AG09319 (cell line): ENCODE data around the gene PRM1.

Experiments
- DNase-seq: peaks from one replicate; pipeline ENCODE4 v3.0.0-alpha.2; 2010; ENCODE audit warnings: low read depth; ENCODE audit errors: extremely low read depth
- CTCF ChIP-seq: IDR thresholded peaks from 2 replicates; pipeline ENCODE4 v1.5.1; 2011; ENCODE audit warnings: low read depth, mild to moderate bottlenecking, inconsistent platforms, low read length, moderate library complexity

The PRM1 gene

GRCh38 chr16:11326737-11327276, 45.7 kb upstream of the PRM1 start:
- DNase-seq: no peak
- no peak for TF ChIP-seq CTCF

- no peak for DNase-seq
- TF ChIP-seq CTCF: no peak
Measured at GRCh38 chr16:11326084-11326736, 45.1 kb upstream of the PRM1 start.

GRCh38 chr16:11325404-11326083, 44.4 kb upstream of the PRM1 start:
- no peak for DNase-seq
- TF ChIP-seq CTCF: no peak

GRCh38 chr16:11323551-11324336, 42.6 kb upstream of the PRM1 start:
- TF ChIP-seq CTCF: no peak
- no peak for DNase-seq

GRCh38 chr16:11322823-11323222, 41.7 kb upstream of the PRM1 start:
- DNase-seq: no peak
- no peak for TF ChIP-seq CTCF

- DNase-seq: no peak
- no peak for TF ChIP-seq CTCF
Measured at GRCh38 chr16:11321662-11322061, 40.5 kb upstream of the PRM1 start.

GRCh38 chr16:11320170-11320569, 39.0 kb upstream of the PRM1 start:
- no peak for TF ChIP-seq CTCF
- no peak for DNase-seq
